GM18873 (cell line): ENCODE data around the gene CACNB1.
"Not testable (repeated sequence)": the region's sequence is repeated elsewhere in the genome, so short reads cannot be mapped to it uniquely, and the experiment has no call there.

Source experiments
- ATAC-seq: cut with Tn5 transposase; IDR thresholded peaks from one replicate; pipeline ENCODE4 v1.9.1; 2021; ENCODE audit warnings: mild to moderate bottlenecking, moderate library complexity, moderate number of reproducible peaks; ENCODE audit not compliant: unreplicated experiment, low FRiP score

Gene CACNB1

GRCh38 chr17:39129544-39129943, 67.9 kb downstream of the CACNB1 start:
- not testable (repeated sequence) for ATAC-seq

GRCh38 chr17:39126436-39126835, 71.0 kb downstream of the CACNB1 start:
- no peak for ATAC-seq

GRCh38 chr17:39125143-39125875, 72.2 kb downstream of the CACNB1 start:
- ATAC-seq, result no peak

- no peak for ATAC-seq
Observed at GRCh38 chr17:39123627-39124026, 73.8 kb downstream of the CACNB1 start.
